HG02943 (cell line): ENCODE data around the gene EPHA3.
"Not testable (repeated sequence)": the region's sequence is repeated elsewhere in the genome, so short reads cannot be mapped to it uniquely, and the experiment has no call there.

Experiments
- ATAC-seq: cut with Tn5 transposase; IDR thresholded peaks from one replicate; pipeline ENCODE4 v1.9.1; 2021; ENCODE audit warnings: mild to moderate bottlenecking, low read depth, moderate library complexity; ENCODE audit not compliant: unreplicated experiment

EPHA3 gene

DNA sequence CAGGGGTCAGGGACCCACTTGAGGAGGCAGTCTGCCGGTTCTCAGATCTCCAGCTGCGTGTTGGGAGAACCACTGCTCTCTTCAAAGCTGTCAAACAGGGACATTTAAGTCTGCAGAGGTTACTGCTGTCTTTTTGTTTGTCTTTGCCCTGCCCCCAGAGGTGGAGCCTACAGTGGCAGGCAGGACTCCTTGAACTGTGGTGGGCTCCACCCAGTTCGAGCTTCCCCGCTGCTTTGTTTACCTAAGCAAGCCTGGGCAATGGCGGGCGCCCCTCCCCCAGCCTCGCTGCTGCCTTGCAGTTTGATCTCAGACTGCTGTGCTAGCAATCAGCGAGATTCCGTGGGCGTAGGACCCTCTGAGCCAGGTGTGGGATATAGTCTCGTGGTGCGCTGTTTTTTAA is 243.5 kb downstream of the EPHA3 start:
- ATAC-seq: not testable (repeated sequence)

DNA sequence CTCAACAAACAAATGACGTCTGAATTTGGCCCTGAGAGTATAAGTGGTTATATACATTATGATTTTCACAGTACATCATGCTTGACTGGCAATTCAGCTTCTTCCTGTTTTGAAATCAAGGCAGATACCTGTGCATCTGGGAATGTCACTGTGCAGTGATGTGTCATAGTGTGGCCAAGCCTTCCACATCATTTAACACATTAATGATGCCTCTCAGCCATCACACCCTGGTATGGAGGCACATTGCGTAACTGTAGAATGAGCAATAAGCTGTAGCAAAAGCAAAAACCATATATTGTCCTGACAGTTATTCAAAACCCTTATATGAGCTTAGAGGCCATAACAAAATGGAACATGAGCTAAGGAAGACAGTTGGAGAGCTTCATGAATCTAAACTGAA is 246.0 kb downstream of the EPHA3 start:
- ATAC-seq: no peak

DNA sequence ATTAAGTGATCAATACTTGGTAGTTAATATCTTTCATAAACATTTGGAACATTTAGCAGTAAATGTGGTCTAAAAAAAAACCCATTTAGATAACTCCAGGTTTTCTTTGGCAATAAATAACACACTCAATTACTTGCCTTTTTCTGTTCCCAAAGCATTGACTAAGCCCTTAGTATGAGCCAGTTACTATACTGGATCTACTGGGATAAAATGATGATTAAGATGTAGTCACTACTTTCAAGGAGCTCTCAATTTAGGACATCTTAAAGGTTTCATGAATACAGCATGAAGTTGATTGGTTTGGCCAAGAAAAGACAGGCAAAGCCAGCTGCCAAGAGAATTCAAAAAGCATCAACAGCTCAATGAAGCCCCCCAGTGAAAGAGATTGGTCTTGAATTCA is 250.9 kb downstream of the EPHA3 start:
- no peak for ATAC-seq

DNA sequence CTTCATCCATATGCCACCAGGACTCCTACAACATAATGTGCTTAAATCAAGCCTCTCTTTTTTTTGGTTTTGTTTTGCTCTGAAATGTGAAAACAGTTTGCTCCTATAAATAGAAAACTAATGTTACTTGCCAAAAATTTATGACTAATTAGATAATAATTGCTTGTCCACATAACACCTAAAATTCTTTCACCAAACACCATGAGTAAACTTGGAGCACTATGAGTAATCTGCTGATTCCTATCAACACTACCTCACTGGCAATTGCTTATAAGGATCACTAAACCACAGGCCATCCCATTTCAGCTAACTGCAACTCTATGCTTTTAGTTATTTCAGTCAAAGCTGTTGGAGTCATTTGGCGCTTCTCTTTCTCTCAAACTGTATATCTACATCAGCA is 252.7 kb downstream of the EPHA3 start:
- ATAC-seq: no peak

DNA sequence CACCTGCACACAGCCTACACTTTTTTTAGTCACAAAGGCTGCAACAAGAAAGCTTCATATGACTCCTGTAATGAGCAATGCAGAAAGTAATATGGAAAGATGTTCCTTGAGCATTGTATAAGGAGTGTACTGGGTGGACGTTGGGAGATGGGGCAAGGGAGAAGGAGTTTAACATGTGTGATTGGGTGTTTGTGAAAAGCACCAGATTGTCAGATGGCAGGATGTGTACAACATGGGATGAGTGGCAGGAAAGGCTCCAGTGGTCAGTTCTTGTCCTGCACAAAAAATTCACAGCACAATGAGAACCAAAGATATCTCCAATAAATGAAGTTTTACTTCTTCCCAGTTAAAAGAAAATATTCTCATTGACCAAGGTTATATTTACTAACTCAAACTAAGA is 255.1 kb downstream of the EPHA3 start:
- no peak for ATAC-seq

DNA sequence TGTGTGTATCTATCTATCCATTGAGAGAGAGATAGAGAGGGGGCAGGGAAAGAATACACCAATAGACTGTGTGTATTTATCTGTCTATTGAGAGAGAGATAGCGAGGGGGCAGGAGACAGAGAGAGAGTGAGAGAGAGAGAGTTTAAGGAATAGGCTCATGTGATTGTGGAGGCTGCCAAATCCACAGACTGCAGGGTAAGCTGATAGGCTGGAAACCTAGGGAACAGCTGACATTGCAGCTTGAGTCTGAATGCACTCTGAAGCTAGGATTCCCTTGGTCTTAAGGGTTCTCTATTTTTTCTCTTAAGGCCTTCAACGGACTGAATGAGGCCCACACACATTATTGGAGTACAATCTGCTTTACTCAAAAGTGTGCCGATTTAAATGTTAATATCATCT is 255.8 kb downstream of the EPHA3 start:
- ATAC-seq: no peak

DNA sequence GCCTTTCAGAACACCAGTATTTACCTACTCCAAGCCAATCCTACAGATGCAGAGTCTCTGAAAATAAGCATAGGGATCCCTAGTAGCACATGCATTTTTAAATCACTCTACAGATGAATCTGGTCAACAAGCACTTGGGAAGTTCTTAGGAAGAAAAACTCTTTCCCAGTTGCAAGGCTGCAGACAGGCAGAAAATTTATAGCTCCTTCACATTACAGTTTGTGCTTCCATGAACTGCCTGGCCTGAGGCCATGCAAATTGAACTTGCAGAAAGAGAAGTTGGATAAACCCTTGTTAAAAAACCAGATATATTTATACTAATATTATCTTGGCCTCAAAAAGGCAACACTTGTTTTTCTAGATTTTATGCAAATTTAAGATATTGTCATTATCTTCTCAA is 256.9 kb downstream of the EPHA3 start:
- no peak for ATAC-seq

DNA sequence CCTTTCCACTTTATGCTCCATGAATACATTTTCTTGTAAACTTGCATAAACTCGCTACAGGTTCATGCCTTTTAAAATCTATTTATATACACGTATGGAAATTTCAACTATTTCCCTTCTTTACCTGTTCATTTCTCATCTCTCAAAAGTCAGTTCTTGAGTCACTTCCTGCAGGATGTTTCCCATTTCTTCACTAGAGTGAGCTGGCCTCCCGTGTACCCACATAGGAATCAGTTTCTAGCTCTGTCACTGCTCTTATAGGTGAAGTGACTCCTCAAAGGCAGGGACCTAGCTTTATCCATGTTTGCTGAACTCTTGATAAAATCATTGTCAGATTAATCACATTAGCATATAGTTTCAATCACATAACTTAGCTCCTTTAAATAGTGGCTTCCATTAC is 259.7 kb downstream of the EPHA3 start:
- no peak for ATAC-seq

DNA sequence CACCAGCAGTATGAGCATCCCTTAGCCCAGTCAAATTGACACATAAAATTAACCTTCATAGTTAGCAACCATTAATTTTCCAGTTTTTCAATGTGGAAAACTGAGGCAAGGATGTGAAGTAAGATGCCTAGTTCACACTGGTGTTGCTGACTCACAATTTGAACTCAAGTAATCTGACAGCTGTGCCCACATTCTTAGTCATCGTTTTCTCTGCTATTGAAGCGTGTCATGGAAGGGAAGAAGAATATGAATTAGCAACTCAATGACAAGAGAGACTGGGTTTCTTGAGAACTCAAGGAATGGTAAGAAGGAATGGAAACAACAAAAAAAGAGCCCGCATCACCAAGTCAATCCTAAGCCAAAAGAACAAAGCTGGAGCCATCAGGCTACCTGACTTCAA is 261.4 kb downstream of the EPHA3 start:
- ATAC-seq: no peak

DNA sequence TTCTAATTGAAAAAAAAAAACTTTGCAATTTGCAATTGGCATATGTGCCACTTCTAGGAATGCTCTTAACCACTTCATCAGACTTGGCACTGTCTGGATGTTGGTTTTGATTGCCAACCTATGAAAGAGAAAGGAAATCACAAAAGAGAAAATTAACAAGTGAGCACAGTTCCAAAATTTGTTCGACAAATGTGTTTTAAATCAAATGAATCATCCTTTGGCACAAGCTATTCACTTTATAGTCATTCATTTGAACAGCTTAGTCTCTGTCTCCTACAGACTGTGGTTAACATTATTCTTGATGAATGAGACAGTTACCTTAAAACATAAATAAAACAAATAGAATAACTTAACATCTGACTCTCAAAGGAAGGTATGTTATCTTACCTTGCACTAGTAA is 265.0 kb downstream of the EPHA3 start:
- ATAC-seq: no peak

DNA sequence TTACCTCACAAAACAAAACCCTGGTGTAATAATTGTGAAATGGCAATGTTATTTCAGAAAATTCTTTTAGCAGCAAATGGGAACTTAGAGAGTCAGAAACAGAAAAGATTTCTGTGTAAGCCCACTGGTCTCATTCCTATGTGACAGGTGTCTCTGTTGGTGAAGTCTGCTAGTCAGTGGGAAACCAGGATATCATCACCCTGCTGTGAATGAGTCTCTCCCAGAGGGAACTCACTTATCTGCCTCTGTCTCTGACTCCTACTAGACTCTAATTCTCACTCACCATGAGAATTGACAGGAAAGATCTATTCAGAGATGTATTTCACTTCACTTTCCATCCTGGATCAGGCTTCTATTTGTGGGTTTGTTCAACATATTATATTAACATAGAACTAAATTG is 266.0 kb downstream of the EPHA3 start:
- ATAC-seq: no peak

DNA sequence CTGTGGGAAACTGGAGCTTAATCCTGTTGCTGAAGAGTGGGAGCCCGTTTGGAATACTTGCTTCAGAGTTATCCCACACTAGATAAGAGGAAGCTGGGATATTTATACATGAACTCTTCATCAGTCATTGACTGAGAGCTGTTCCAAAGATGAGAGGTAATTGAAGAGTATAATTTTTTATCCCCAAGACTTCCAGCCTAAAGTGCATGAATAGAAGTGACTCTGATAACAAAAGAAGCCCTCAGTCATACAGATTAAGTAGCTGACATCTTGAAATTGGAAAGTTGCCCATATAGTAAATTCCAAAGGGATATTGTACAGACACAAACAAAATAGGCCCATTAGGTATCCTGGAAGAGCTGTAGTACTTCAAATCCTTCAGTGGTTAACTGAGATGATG is 268.0 kb downstream of the EPHA3 start:
- ATAC-seq: no peak

DNA sequence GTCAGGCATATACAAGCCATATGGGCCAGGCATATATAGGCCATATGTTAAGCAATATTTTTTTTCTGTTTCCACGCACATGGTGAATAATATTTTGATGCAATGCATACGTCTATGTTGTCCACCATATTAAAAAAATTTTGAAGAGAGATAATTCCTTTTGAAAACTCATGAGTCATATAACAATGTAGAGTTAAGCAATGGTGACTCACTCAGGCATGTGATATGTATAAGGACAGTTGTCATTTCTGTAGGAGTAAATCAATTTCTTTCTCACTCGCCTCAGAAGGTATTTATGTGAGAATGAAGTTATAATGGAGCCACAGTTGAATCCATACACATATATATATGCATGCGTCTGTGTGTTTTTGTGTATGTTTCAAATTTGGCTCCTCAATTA is 272.6 kb downstream of the EPHA3 start:
- no peak for ATAC-seq

DNA sequence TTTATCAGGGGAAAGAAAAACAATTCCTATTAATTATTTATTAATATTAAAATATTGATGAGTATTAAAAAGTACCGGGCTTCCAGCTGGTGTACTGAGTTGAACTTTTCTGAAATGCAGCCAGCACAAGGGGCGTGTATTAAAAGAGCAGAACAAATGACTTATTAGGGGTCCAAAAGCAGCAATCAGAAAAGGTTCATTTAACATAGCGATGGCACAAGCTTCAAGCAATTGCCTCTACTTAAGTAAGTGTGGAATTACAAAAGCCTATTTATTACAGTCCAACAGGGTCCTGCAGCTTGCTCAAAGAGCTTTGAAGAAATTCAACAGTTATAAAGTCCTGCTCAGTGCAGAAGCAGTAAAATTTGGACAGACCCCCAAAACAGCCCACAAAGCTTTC is 285.6 kb downstream of the EPHA3 start:
- no peak for ATAC-seq

DNA sequence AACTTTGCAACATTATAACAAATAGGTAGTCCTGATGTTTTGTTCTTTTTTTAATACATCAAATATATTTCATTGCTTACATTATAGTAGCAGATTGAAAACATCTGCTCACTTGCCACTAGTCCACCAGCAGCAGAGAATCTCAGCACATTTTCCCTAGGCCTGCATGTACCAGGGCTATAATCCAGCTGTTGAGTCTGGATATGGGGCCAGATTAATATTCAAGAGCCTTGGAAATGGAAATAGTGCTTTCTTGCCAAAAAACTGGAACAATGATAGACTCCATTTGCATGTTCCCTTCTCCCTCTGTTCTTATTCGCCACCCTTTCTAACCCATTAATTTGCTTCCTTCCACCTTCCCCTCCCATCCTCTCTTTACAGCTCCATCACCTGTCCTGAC is 288.0 kb downstream of the EPHA3 start:
- ATAC-seq: no peak

DNA sequence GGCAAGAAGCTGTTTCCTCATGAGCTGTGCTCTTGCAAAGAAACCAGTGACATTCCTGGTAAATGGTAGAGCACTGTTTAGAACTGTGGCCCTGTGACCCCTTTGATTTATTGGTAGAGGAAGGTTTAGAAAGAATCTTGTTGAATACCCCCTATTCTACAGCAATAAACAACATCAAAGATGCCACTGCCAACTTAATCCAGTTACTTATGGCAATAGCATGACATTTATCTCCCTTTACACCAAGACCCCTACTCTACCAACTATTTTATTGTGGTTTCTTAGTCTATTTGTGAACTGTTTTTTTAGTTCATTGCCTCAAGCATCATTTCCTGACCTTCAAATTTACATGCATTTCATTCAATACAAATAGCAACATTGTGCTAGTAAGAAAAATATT is 288.6 kb downstream of the EPHA3 start:
- no peak for ATAC-seq

DNA sequence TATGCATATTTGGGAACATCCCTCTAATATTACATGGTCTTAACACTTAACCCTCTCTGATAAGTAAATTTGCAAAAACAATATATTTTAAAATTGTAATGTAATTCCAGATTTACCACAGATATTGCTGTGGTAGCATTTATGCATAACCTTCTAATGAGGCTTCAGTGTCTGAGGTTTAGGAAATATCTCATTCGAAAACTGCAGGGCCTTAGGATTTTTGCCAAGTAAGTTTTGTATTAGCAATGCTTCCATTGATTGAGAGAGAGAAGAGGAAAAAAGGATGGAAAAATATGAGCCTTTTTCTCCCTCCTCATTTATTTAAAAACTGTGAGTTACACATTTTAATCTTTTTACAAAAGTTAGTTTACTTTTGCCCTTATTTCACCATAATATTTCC is 294.6 kb downstream of the EPHA3 start:
- ATAC-seq: no peak

DNA sequence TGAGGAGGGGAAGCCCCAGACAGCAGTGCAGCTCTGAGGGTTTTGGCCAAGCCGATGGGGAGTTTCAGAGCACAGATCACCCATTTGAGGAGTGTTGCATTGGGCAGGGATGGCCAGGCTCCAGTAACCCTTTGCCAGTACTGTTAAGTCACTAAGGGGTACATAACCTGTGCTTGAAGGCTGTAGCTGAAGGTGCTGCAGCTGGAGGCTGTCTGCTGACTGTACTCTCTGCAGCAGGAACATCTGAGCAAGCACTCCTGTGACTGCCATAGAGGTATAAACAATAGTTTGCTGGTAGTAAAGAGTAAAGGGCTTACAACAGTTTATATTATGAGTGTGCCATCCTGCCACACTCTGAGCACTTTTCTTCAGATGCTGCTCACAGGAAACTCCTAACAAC is 297.8 kb downstream of the EPHA3 start:
- no peak for ATAC-seq

DNA sequence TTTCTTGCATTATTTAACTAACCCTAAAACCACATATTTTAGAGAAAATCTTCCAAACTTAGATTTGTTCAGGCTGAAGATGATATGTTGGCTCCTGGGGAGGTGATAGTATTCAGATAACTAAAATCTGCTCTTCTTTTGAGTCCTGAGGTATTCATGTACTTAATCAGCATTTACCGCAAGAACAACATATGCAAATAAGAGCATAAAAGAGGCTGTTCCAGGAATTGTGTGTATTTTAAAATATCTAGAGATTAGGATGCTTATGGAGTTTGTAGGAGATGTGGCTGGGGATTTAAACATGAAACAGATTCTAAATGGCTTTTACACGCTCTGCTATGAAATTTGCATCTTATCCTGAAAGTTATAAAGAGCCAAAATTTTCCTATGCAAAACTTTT is 298.2 kb downstream of the EPHA3 start:
- no peak for ATAC-seq

DNA sequence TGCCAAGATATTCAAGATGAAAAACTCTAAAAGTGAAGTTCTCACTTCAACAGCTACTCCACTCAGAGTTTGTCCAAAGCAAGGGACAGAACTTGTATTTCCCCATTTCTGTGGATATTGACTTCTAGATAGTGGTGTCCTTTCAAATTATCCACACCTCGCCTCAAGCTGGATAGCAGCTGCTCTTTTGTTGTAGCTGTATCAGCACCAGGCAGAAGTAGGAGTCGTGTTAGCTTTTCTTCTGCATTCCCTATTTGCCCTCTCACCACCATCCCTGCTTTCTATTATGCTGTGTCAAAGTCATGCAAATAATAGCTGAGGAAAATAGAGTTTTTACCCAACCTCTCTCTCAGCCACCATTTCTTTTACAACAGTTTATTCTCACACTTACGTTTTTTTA is 303.8 kb downstream of the EPHA3 start:
- no peak for ATAC-seq

DNA sequence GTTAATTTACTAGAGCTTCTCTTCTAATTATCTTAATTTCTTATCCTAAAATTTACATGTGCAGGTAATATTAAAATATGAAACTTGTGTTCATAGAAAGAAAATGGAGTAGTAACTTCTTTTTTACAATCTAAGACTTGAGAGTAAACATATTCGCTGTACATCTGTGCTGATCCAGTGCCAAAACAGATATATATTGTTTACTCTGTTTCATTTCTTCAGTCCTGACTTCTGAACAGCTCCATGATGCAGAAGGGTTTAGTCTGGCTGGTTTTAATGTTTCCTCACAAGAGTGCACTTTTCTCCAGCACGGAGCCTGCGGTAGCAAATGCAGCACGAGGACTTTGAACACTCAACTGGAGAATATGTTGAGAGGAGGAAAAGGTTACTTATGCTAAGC is 306.8 kb downstream of the EPHA3 start:
- no peak for ATAC-seq

DNA sequence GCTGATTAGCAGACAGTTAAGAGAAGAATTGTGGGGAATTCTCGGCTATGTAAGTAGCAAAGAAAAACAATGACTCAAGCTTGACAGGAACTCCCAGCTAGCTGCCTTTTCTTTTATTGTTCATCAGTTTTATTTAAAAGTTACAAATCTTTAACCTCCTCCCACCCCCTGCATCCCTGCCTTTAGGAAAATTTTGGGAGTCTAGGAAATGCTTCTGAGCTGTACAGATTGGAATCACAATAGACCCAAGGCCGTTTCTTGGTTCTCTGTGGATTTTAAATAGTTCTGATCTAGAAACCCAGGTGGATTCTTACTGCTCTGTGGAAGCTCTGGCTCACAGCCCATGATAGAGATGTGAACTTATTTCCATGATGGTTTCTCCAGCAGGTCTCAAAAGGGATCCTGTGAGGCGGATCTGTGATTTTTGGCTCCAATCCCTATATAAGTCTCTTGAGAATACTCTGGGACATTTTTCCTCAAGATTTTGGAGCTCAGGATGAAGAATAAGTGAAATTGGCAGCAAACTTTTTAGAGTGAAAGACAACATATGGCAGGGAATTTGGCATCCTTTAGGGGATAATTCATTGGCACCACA is 312.3 kb downstream of the EPHA3 start:
- ATAC-seq: no peak

DNA sequence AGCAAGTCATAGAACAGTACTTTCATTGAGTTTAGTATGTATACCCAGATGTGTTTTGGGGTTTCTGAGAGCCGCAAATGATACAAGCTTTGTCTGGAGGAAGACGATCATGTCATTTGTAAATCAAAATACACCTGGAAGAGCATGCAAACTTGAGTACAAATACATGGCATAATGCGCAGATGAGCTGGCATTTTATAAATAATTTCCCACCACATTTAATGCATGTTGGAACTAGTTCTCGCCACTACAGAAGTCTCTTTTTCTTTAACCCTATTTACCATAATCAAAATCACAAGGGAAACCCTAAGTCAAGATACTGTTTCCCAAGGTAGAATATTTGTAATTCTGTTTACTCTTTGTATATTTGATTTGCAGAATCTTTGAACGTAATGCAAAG is 318.6 kb downstream of the EPHA3 start:
- no peak for ATAC-seq
